Activated T-cell treated with anti-CD3 and anti-CD28 coated beads for 1 hour (primary cell): ENCODE data around the gene RNF17.
"Not testable (repeated sequence)": the region's sequence is repeated elsewhere in the genome, so short reads cannot be mapped to it uniquely, and the experiment has no call there.

Experiments used
- DNase-seq: peaks from one replicate; pipeline ENCODE4 v3.0.0-alpha.2; 2020; ENCODE audit warnings: low read depth

RNF17 gene

GRCh38 chr13:24763596-24764275 lies at the start of gene RNF17:
RNF17 (plus strand) TSS chr13:24764169; CDS start chr13:24764204, 35 bp downstream.
- no peak for DNase-seq

GRCh38 chr13:24716011-24716410 lies 48.0 kb upstream of the RNF17 start:
- no peak for DNase-seq

GRCh38 chr13:24716446-24716845 lies 47.5 kb upstream of the RNF17 start:
- no peak for DNase-seq

- no peak for DNase-seq
Measured at GRCh38 chr13:24717217-24717616, 46.8 kb upstream of the RNF17 start.

- no peak for DNase-seq
Measured at GRCh38 chr13:24718192-24718965, 45.6 kb upstream of the RNF17 start.

- DNase-seq = no peak
Measured at GRCh38 chr13:24719139-24719538, 44.8 kb upstream of the RNF17 start.

- DNase-seq = no peak
Measured at GRCh38 chr13:24723206-24723605, 40.8 kb upstream of the RNF17 start.

- no peak for DNase-seq
Measured at GRCh38 chr13:24724714-24725113, 39.3 kb upstream of the RNF17 start.

- no peak for DNase-seq
Measured at GRCh38 chr13:24725379-24725778, 38.6 kb upstream of the RNF17 start.

GRCh38 chr13:24727731-24728601 lies 36.0 kb upstream of the RNF17 start:
- peak; percentile 54 for DNase-seq

- not testable (repeated sequence) for DNase-seq
Measured at GRCh38 chr13:24730873-24731567, 32.9 kb upstream of the RNF17 start.

GRCh38 chr13:24734950-24735349 lies 29.0 kb upstream of the RNF17 start:
- DNase-seq = no peak

- no peak for DNase-seq
Measured at GRCh38 chr13:24737042-24737441, 26.9 kb upstream of the RNF17 start.

GRCh38 chr13:24738366-24738847 lies 25.6 kb upstream of the RNF17 start:
- DNase-seq = no peak

GRCh38 chr13:24740014-24740890 lies 23.7 kb upstream of the RNF17 start:
- DNase-seq = no peak

GRCh38 chr13:24741016-24741662 lies 22.8 kb upstream of the RNF17 start:
- no peak for DNase-seq

GRCh38 chr13:24741791-24742190 lies 22.2 kb upstream of the RNF17 start:
- DNase-seq = no peak

GRCh38 chr13:24742294-24742693 lies 21.7 kb upstream of the RNF17 start:
- DNase-seq = no peak

- DNase-seq = no peak
Measured at GRCh38 chr13:24742977-24743376, 21.0 kb upstream of the RNF17 start.

GRCh38 chr13:24744247-24744646 lies 19.7 kb upstream of the RNF17 start:
- DNase-seq = no peak
